GM23338 (cell line): Measurements from ENCODE around the gene SELENOO. TPM values are rescaled to one million over a fixed set of nuclear protein-coding genes. Genes with fewer than 3 reads are reported as not detected.

Experiments
- ATAC-seq: fragments of 200-7000 bp; cut with Tn5 transposase; 3 replicates; pipeline ENCODE4 v1.9.1; 2020
- DNase-seq: peaks from one replicate; pipeline ENCODE4 v3.0.0-alpha.2; 2015; ENCODE audit warnings: low spot score
- H2AFZ ChIP-seq: fragments of 200-600 bp; sonication (generic); 2 replicates; pipeline ENCODE4 v1.8.0; 2016; ENCODE audit warnings: antibody characterized with exemption, mild to moderate bottlenecking, moderate library complexity
- H3F3A ChIP-seq: fragments of 200-600 bp; sonication (generic); replicated peaks from 2 replicates; pipeline ENCODE4 v1.8.0; 2017; ENCODE audit warnings: antibody characterized with exemption, mixed run types, low read depth
- H3K27ac ChIP-seq: fragments of 200-600 bp; sonication (generic); 2 replicates; pipeline ENCODE4 v1.6.1; 2016; ENCODE audit warnings: low read depth
- H3K27me3 ChIP-seq: fragments of 200-600 bp; sonication (generic); 2 replicates; pipeline ENCODE4 v1.8.0; 2016; ENCODE audit warnings: mild to moderate bottlenecking, mixed run types, moderate library complexity; ENCODE audit not compliant: insufficient read depth
- H3K36me3 ChIP-seq: fragments of 200-600 bp; sonication (generic); 2 replicates; pipeline ENCODE4 v1.8.0; 2016; ENCODE audit warnings: mild to moderate bottlenecking; ENCODE audit not compliant: insufficient read depth
- H3K4me1 ChIP-seq: fragments of 200-600 bp; sonication (generic); 2 replicates; pipeline ENCODE4 v1.8.0; 2016; ENCODE audit warnings: mild to moderate bottlenecking, moderate library complexity; ENCODE audit not compliant: insufficient read depth
- H3K4me2 ChIP-seq: fragments of 200-600 bp; sonication (generic); 2 replicates; pipeline ENCODE4 v1.7.1; 2017; ENCODE audit warnings: mixed run types
- H3K4me3 ChIP-seq: fragments of 200-600 bp; sonication (generic); 2 replicates; pipeline ENCODE4 v1.6.1; 2016; ENCODE audit warnings: mixed run types
- H3K79me2 ChIP-seq: fragments of 200-600 bp; sonication (generic); replicated peaks from 2 replicates; pipeline ENCODE4 v1.8.0; 2017; ENCODE audit warnings: mild to moderate bottlenecking; ENCODE audit not compliant: insufficient read depth
- H3K9me2 ChIP-seq: fragments of 200-600 bp; sonication (generic); 2 replicates; pipeline ENCODE4 v1.8.0; 2017; ENCODE audit not compliant: insufficient read depth
- H4K20me1 ChIP-seq: fragments of 200-600 bp; sonication (generic); replicated peaks from 2 replicates; pipeline ENCODE4 v1.8.0; 2017; ENCODE audit warnings: mild to moderate bottlenecking; ENCODE audit not compliant: insufficient read depth
- H3K27ac Mint-ChIP-seq: 2 replicates; pipeline ENCODE4 v1.8.0; 2020; ENCODE audit warnings: inconsistent platforms, mild to moderate bottlenecking, moderate library complexity, mixed read lengths
- H3K27me3 Mint-ChIP-seq: 3 replicates; pipeline ENCODE4 v1.8.0; 2022; ENCODE audit warnings: low read depth, mild to moderate bottlenecking, moderate library complexity, mixed read lengths, inconsistent platforms; ENCODE audit not compliant: insufficient read depth, poor library complexity
- H3K36me3 Mint-ChIP-seq: 3 replicates; pipeline ENCODE4 v1.8.0; 2021; ENCODE audit warnings: low read depth, mild to moderate bottlenecking, inconsistent platforms, moderate library complexity, mixed read lengths
- H3K4me1 Mint-ChIP-seq: 3 replicates; pipeline ENCODE4 v1.8.0; 2020; ENCODE audit warnings: mild to moderate bottlenecking, inconsistent platforms, mixed read lengths
- H3K4me3 Mint-ChIP-seq: 3 replicates; pipeline ENCODE4 v1.8.0; 2021; ENCODE audit warnings: moderate library complexity, mild to moderate bottlenecking, inconsistent platforms, mixed read lengths
- H3K9me3 Mint-ChIP-seq: 3 replicates; pipeline ENCODE4 v1.8.0; 2020; ENCODE audit warnings: moderate library complexity, mild to moderate bottlenecking, inconsistent platforms, mixed read lengths
- CREB1 ChIP-seq: fragments of 250-450 bp; sonication (Bioruptor Pico); IDR thresholded peaks from 2 replicates; pipeline ENCODE4 v1.5.0; 2020; ENCODE audit warnings: low read depth, mild to moderate bottlenecking, moderate library complexity
- ETS1 ChIP-seq: IDR thresholded peaks from 2 replicates; pipeline ENCODE4 v1.6.1; 2016; ENCODE audit warnings: antibody characterized with exemption
- EZH2 ChIP-seq: fragments of 200-600 bp; sonication (generic); IDR thresholded peaks from one replicate; pipeline ENCODE4 v1.8.0; 2017; ENCODE audit warnings: antibody characterized with exemption, mild to moderate bottlenecking, low read depth; ENCODE audit not compliant: unreplicated experiment
- NANOG ChIP-seq: IDR thresholded peaks from 2 replicates; pipeline ENCODE4 v1.6.1; 2016; ENCODE audit warnings: antibody characterized with exemption, borderline replicate concordance
- POLR2AphosphoS5 ChIP-seq: IDR thresholded peaks from 2 replicates; pipeline ENCODE4 v1.6.1; 2016; ENCODE audit warnings: antibody characterized with exemption, low read depth
- ZNF114 ChIP-seq: fragments of 250-450 bp; sonication (Bioruptor Pico); IDR thresholded peaks from 2 replicates; pipeline ENCODE4 v1.5.0; 2020; ENCODE audit warnings: mild to moderate bottlenecking, moderate library complexity
- ZNF331 ChIP-seq: fragments of 250-450 bp; sonication (Bioruptor Pico); IDR thresholded peaks from 2 replicates; pipeline ENCODE4 v1.5.0; 2020; ENCODE audit warnings: low read depth, mild to moderate bottlenecking, moderate library complexity
- polyA plus RNA-seq: library from polyadenylated mRNA; unstranded; fragments of >200 nt; fragmentation: Nextera tagmentation; extraction: Ambion mirVana; gene quantifications from 2 replicates; pipeline ENCODE4 v1.2.1, GENCODE V29; 2016
- total RNA-seq: library from RNA; depleted of rRNA; stranded (reverse); fragments of >200 nt; shearing (Covaris generic); gene quantifications from 2 replicates; pipeline ENCODE4 v1.2.3, GENCODE V29; 2014
- TF ChIP-seq, protein P1 (sequence below), 2 experiments: fragments of 200-600 bp in 1 of 2; sonication (generic) in 1 of 2; conservative IDR thresholded peaks; 2 replicates each; pipeline versions ENCODE4 v1.5.1 to v1.6.1; 2016 to 2017; ENCODE audit warnings: antibody characterized with exemption in 2 of 2, low read depth in 2 of 2, mild to moderate bottlenecking in 2 of 2, moderate library complexity in 1 of 2
- TF ChIP-seq, protein P2 (sequence below): fragments of 250-450 bp; sonication (Bioruptor Pico); IDR thresholded peaks from 2 replicates; pipeline ENCODE4 v1.5.0; 2020; ENCODE audit warnings: mild to moderate bottlenecking, moderate library complexity

Gene SELENOO
- total and polyA plus RNA-seq, 2 experiments from 2014 or later: 6.8 to 21.3 TPM

DNA sequence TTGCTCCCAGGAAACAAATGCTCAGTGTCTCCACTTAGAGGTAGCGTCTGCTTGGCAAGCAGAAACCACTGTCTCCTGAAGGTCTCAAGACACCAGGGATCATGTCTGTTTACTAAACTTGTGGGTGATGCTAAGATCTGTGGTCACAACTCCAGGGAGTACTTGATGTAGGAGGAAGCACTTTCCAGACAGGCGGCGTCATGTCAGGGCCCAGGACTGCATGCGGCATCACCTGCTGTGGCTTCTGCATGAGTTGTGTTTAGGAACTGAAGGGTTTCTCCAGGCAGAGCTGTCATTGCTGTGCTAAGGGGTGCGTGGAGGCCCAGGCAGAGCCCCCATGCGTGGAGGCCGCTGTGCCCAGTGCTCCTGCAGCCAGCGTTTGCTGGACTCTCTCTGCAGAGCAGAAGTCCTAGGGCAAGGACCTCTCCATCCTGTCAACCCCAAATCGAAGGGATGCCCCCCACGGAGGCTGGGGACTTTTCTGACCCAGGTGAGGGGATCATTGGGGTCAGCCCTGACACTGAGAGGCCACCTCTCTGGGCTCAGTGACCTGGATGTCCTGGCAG, 38.3 kb upstream of the SELENOO start:
- peaks cover 17% of the 10 kb centered on the region for H3K27me3 Mint-ChIP-seq
- peak; percentile 18; the same call in 2 of the 3 replicates for ATAC-seq
- H3K4me1 Mint-ChIP-seq: peaks cover 14% of the 10 kb centered on the region
- no peaks in the 10 kb centered on the region for H3F3A ChIP-seq
- H3K4me3 Mint-ChIP-seq: no peak overlapping the region
- no peak for DNase-seq
- H4K20me1 ChIP-seq: no peaks in the 10 kb centered on the region
- no peaks in the 10 kb centered on the region for H3K27me3 ChIP-seq
- no peak overlapping the region for H3K27ac Mint-ChIP-seq
- H3K36me3 Mint-ChIP-seq: no peaks in the 10 kb centered on the region
- H3K9me3 Mint-ChIP-seq: no peaks in the 10 kb centered on the region; the same call in 2 of the 3 replicates
- H3K36me3 ChIP-seq: no peaks in the 10 kb centered on the region
- H3K4me2 ChIP-seq: no peak overlapping the region
- no peak overlapping the region for H3K4me3 ChIP-seq
- TF ChIP-seq POLR2AphosphoS5: no peak
- TF ChIP-seq, protein P1, sequence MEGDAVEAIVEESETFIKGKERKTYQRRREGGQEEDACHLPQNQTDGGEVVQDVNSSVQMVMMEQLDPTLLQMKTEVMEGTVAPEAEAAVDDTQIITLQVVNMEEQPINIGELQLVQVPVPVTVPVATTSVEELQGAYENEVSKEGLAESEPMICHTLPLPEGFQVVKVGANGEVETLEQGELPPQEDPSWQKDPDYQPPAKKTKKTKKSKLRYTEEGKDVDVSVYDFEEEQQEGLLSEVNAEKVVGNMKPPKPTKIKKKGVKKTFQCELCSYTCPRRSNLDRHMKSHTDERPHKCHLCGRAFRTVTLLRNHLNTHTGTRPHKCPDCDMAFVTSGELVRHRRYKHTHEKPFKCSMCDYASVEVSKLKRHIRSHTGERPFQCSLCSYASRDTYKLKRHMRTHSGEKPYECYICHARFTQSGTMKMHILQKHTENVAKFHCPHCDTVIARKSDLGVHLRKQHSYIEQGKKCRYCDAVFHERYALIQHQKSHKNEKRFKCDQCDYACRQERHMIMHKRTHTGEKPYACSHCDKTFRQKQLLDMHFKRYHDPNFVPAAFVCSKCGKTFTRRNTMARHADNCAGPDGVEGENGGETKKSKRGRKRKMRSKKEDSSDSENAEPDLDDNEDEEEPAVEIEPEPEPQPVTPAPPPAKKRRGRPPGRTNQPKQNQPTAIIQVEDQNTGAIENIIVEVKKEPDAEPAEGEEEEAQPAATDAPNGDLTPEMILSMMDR (conservative IDR thresholded peaks at IDR 0.05; ENCODE audit: low read depth in 2 of 2): 0 out of 4 replicates have a peak, but pooled peaks of 1 of the 2 experiments have one; percentile 3
- H3K9me2 ChIP-seq: no peaks in the 10 kb centered on the region
- no peak overlapping the region for H2AFZ ChIP-seq
- no peaks in the 10 kb centered on the region; the same call in 1 of the 2 replicates for H3K4me1 ChIP-seq
- H3K27ac ChIP-seq: no peak overlapping the region
- no peaks in the 10 kb centered on the region for H3K79me2 ChIP-seq

DNA sequence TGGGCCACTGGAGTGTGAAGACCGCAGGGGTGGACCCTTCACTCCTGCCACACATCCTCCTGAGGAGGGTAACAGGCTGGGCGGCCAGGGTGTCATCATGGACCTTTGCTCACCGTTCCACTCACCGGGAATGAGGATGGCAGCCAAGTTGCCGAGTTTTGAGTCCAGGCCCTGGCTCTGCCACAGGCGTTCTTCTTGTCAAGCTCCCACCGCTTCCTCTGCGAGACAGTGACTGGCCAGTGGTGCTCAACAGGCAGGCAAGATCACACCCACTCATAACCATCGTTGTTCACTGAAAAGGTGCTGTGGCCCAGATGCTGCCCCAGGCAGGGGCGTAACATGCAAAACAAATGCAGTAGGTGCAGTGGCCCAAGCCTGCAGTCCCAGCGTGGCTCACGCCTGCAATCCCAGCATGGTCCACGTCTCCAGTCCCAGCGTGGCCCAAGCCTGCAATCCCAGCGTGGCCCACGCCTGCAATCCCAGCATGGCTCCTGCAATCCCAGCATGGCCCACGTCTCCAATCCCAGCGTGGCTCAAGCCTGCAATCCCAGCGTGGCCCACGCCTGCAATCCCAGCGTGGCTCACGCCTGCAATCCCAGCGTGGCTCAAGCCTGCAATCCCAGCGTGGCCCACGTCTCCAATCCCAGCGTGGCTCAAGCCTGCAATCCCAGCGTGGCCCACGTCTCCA, 35.2 kb upstream of the SELENOO start:
- Histone ChIP-seq H3K27ac (no peak overlapping the region), H2AFZ (no peak overlapping the region), H3K27me3 (peaks cover 17% of the 10 kb centered on the region), H4K20me1 (no peaks in the 10 kb centered on the region), H3K4me1 (no peaks in the 10 kb centered on the region), H3F3A (no peaks in the 10 kb centered on the region), H3K9me2 (no peaks in the 10 kb centered on the region), H3K36me3 (no peaks in the 10 kb centered on the region), H3K4me3 (no peak overlapping the region), H3K4me2 (no peak overlapping the region), H3K79me2 (no peaks in the 10 kb centered on the region)
- no peak overlapping the region for H3K27ac Mint-ChIP-seq
- ATAC-seq: no peak
- peaks cover 34% of the 10 kb centered on the region for H3K27me3 Mint-ChIP-seq
- peaks cover 4% of the 10 kb centered on the region for H3K4me1 Mint-ChIP-seq
- H3K4me3 Mint-ChIP-seq: no peak overlapping the region
- DNase-seq: no peak
- H3K9me3 Mint-ChIP-seq: no peaks in the 10 kb centered on the region; the same call in 2 of the 3 replicates
- no peaks in the 10 kb centered on the region for H3K36me3 Mint-ChIP-seq
- TF ChIP-seq CREB1 (CRISPR knock-in tag) (no peak), EZH2 (no peak), ZNF331 (CRISPR knock-in tag) (no peak), ZNF114 (no peak), POLR2AphosphoS5 (no peak), ETS1 (no peak), NANOG (no peak)
- TF ChIP-seq, protein P2, sequence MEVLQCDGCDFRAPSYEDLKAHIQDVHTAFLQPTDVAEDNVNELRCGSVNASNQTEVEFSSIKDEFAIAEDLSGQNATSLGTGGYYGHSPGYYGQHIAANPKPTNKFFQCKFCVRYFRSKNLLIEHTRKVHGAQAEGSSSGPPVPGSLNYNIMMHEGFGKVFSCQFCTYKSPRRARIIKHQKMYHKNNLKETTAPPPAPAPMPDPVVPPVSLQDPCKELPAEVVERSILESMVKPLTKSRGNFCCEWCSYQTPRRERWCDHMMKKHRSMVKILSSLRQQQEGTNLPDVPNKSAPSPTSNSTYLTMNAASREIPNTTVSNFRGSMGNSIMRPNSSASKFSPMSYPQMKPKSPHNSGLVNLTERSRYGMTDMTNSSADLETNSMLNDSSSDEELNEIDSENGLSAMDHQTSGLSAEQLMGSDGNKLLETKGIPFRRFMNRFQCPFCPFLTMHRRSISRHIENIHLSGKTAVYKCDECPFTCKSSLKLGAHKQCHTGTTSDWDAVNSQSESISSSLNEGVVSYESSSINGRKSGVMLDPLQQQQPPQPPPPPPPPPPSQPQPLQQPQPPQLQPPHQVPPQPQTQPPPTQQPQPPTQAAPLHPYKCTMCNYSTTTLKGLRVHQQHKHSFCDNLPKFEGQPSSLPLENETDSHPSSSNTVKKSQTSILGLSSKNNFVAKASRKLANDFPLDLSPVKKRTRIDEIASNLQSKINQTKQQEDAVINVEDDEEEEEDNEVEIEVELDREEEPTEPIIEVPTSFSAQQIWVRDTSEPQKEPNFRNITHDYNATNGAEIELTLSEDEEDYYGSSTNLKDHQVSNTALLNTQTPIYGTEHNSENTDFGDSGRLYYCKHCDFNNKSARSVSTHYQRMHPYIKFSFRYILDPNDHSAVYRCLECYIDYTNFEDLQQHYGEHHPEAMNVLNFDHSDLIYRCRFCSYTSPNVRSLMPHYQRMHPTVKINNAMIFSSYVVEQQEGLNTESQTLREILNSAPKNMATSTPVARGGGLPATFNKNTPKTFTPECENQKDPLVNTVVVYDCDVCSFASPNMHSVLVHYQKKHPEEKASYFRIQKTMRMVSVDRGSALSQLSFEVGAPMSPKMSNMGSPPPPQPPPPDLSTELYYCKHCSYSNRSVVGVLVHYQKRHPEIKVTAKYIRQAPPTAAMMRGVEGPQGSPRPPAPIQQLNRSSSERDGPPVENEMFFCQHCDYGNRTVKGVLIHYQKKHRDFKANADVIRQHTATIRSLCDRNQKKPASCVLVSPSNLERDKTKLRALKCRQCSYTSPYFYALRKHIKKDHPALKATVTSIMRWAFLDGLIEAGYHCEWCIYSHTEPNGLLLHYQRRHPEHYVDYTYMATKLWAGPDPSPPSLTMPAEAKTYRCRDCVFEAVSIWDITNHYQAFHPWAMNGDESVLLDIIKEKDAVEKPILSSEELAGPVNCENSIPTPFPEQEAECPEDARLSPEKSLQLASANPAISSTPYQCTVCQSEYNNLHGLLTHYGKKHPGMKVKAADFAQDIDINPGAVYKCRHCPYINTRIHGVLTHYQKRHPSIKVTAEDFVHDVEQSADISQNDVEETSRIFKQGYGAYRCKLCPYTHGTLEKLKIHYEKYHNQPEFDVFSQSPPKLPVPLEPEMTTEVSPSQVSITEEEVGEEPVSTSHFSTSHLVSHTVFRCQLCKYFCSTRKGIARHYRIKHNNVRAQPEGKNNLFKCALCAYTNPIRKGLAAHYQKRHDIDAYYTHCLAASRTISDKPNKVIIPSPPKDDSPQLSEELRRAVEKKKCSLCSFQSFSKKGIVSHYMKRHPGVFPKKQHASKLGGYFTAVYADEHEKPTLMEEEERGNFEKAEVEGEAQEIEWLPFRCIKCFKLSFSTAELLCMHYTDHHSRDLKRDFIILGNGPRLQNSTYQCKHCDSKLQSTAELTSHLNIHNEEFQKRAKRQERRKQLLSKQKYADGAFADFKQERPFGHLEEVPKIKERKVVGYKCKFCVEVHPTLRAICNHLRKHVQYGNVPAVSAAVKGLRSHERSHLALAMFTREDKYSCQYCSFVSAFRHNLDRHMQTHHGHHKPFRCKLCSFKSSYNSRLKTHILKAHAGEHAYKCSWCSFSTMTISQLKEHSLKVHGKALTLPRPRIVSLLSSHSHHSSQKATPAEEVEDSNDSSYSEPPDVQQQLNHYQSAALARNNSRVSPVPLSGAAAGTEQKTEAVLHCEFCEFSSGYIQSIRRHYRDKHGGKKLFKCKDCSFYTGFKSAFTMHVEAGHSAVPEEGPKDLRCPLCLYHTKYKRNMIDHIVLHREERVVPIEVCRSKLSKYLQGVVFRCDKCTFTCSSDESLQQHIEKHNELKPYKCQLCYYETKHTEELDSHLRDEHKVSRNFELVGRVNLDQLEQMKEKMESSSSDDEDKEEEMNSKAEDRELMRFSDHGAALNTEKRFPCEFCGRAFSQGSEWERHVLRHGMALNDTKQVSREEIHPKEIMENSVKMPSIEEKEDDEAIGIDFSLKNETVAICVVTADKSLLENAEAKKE (CRISPR knock-in tag): no peak
